ENCODE measurements around the gene PRKAG2.

GRCh38 chr7:151608031-151608551, 268.8 kb downstream of the PRKAG2 start:
- no peak for TF ChIP-seq EZH2 (IDR thresholded peaks at IDR 0.05; ENCODE audit: insufficient read depth, poor library complexity, severe bottlenecking)
- TF ChIP-seq EZH2phosphoT487 (IDR thresholded peaks at IDR 0.05; ENCODE audit: insufficient read depth, low read depth), result no peak
